HepG2 (cell line): ENCODE measurements around the gene COL18A1. TPM values are rescaled to one million over a fixed set of nuclear protein-coding genes. Genes with fewer than 3 reads are reported as not detected.

Source experiments
- ATAC-seq: fragments of 200-7000 bp; cut with Tn5 transposase; 3 replicates; pipeline ENCODE4 v1.9.1; 2020; ENCODE audit warnings: mild to moderate bottlenecking, moderate library complexity
- BruUV-seq: library from RNA; stranded (reverse); fragments of 400-500 nt; replicated peaks from 2 replicates; lab custom pipeline; 2021; lab: Mats Ljungman, UMichigan
- CTCF ChIA-PET: fragments of 300-600 bp; formaldehyde crosslinking; extraction: SDS; loops from one replicate; lab custom pipeline; 2021; ENCODE audit warnings: low total read pairs, inconsistent platforms, low intra/inter-chr PET ratio; lab: Yijun Ruan, JAX
- POLR2A ChIA-PET: fragments of 350-600 bp; sonication (Branson Sonifier 250); formaldehyde crosslinking; loops from one replicate; lab custom pipeline; 2020; ENCODE audit warnings: antibody characterized with exemption, inconsistent platforms; lab: Yijun Ruan, JAX
- DNase-seq: peaks from one replicate; pipeline ENCODE4 v3.0.0-alpha.2; 2015; ENCODE audit warnings: low spot score
- FAIRE-seq: peaks from 3 replicates; lab custom pipeline; 2011; peaks lifted over from hg19 to GRCh38; lab: Jason Lieb, UNC
- H2AFZ ChIP-seq: one replicate; pipeline ENCODE4 v1.6.1; 2011; ENCODE audit warnings: low read length, inconsistent platforms
- H3K27ac ChIP-seq: fragments of 300-600 bp; 3 replicates; pipeline ENCODE4 v1.8.0; 2011; ENCODE audit warnings: mixed run types, mild to moderate bottlenecking, mixed read lengths, low read length, inconsistent platforms; ENCODE audit not compliant: insufficient read depth; ENCODE audit errors: extremely low read length
- H3K27me3 ChIP-seq, 2 experiments: fragments of 200-600 bp in 1 of 2; 2 replicates in 1 of 2; 3 replicates in 1 of 2; pipeline versions ENCODE4 v1.6.0 to v1.8.0; 2011; ENCODE audit warnings: low read length in 2 of 2, mild to moderate bottlenecking in 2 of 2, moderate library complexity in 2 of 2, inconsistent platforms in 1 of 2; ENCODE audit not compliant: insufficient read depth in 2 of 2, control insufficient read depth in 1 of 2
- H3K36me3 ChIP-seq, 2 experiments: fragments of 200-600 bp in 1 of 2; replicated peaks in 1 of 2; 2 replicates in 1 of 2; 3 replicates in 1 of 2; pipeline versions ENCODE4 v1.5.1 to v1.8.0; 2011; ENCODE audit warnings: low read length in 2 of 2, inconsistent platforms in 1 of 2; ENCODE audit not compliant: insufficient read depth in 2 of 2, control insufficient read depth in 1 of 2
- H3K4me1 ChIP-seq: 2 replicates; pipeline ENCODE4 v1.5.1; 2012; ENCODE audit warnings: low read length, inconsistent platforms; ENCODE audit not compliant: insufficient read depth
- H3K4me2 ChIP-seq: 2 replicates; pipeline ENCODE4 v1.6.0; 2011; ENCODE audit warnings: low read depth, low read length, inconsistent platforms
- H3K4me3 ChIP-seq, 3 experiments: fragments of 200-600 bp in 1 of 3; sonication (generic), shearing (Covaris generic) in 1 of 3; replicated peaks in 1 of 3; 2 replicates each; pipeline ENCODE4 v1.5.1; 2011 to 2016; ENCODE audit warnings: low read length in 3 of 3, inconsistent platforms in 2 of 3, low read depth in 2 of 3, mild to moderate bottlenecking in 2 of 3, control low read depth in 1 of 3, mixed read lengths in 1 of 3; ENCODE audit not compliant: insufficient read depth in 1 of 3
- H3K79me2 ChIP-seq: one replicate; pipeline ENCODE4 v1.6.1; 2011; ENCODE audit warnings: low read length, inconsistent platforms; ENCODE audit not compliant: insufficient read depth
- H3K9ac ChIP-seq: 2 replicates; pipeline ENCODE4 v1.6.0; 2011; ENCODE audit warnings: mild to moderate bottlenecking, low read depth, low read length, inconsistent platforms; ENCODE audit not compliant: insufficient read depth
- H3K9me3 ChIP-seq: 2 replicates; pipeline ENCODE4 v1.5.1; 2012; ENCODE audit warnings: mild to moderate bottlenecking, low read length
- H4K20me1 ChIP-seq: 2 replicates; pipeline ENCODE4 v1.6.0; 2011; ENCODE audit warnings: inconsistent platforms, mild to moderate bottlenecking, low read length, moderate library complexity; ENCODE audit not compliant: insufficient read depth
- FOXA1 ChIP-seq, 2 experiments: fragments of 450-650 bp in 1 of 2; sonication (generic) in 1 of 2; formaldehyde crosslinking in 1 of 2; IDR thresholded peaks; 2 replicates each; pipeline versions ENCODE4 v1.4.0 to v1.6.1; 2016 to 2020; ENCODE audit warnings: missing genetic modification reagents in 1 of 2
- MBD4 ChIP-seq: IDR thresholded peaks from 2 replicates; pipeline ENCODE4 v1.6.1; 2012; ENCODE audit warnings: low read length, inconsistent platforms, borderline replicate concordance
- SIN3A ChIP-seq: IDR thresholded peaks from 2 replicates; pipeline ENCODE4 v1.6.1; 2011; ENCODE audit warnings: low read depth, mild to moderate bottlenecking, control low read depth, low read length, borderline replicate concordance
- TEAD2 ChIP-seq: sonication (generic); formaldehyde crosslinking; IDR thresholded peaks from 2 replicates; pipeline ENCODE4 v1.9.0; 2021; ENCODE audit warnings: missing genetic modification reagents
- ZFAT ChIP-seq: sonication (generic); formaldehyde crosslinking; conservative IDR thresholded peaks from 2 replicates; pipeline ENCODE4 v1.8.1; 2023; ENCODE audit warnings: missing genetic modification reagents, inconsistent platforms
- ZFP82 ChIP-seq: sonication (generic); formaldehyde crosslinking; IDR thresholded peaks from 2 replicates; pipeline ENCODE4 v1.5.1; 2020; ENCODE audit warnings: mild to moderate bottlenecking, missing genetic modification reagents, borderline replicate concordance
- ZNF33A ChIP-seq: sonication (generic); formaldehyde crosslinking; IDR thresholded peaks from 2 replicates; pipeline ENCODE4 v1.5.1; 2020; ENCODE audit warnings: missing genetic modification reagents, mild to moderate bottlenecking, moderate library complexity, borderline replicate concordance
- ZNF7 ChIP-seq: IDR thresholded peaks from 2 replicates; pipeline ENCODE4 v1.6.1; 2016; ENCODE audit warnings: missing biosample characterization, missing genetic modification reagents
- WGBS: methylation state at CpG from one replicate; pipeline ENCODE4 v1.1.6; 2017; ENCODE audit warnings: low lambda C conversion rate; 5-methylcytosine and 5-hydroxymethylcytosine counted together
- in situ Hi-C: cut with HindIII; loops from 2 replicates; pipeline ENCODE4 v1.10.0; 2017; ENCODE audit warnings: low pct_unique_long_range_greater_than_20kb; ENCODE audit not compliant: extremely low pct_ligation_motif_present
- intact Hi-C: fragments of 100-400 bp; cut with micrococcal nuclease; formaldehyde crosslinking; loops from one replicate; pipeline ENCODE4 v1.10.0; 2022; ENCODE audit not compliant: unreplicated experiment
- polyA plus RNA-seq, 8 experiments: library from polyadenylated mRNA; depleted of rRNA in 3 of 8; stranded (reverse) in 7 of 8; unstranded in 1 of 8; fragments of >200 nt; fragmentation: Illumina TruSeq in 4 of 8; extraction: Trizol in 4 of 8; gene quantifications; 2 replicates each; pipeline versions ENCODE4 v1.2.1 to v1.2.3, GENCODE V29; 2011 to 2016; ENCODE audit warnings: low read depth in 4 of 8, missing spikeins in 1 of 8, mixed read lengths in 1 of 8; ENCODE audit not compliant: insufficient read depth in 1 of 8
- total RNA-seq, 5 experiments: library from RNA; depleted of rRNA; stranded (reverse); fragments of >200 nt; fragmentation: Illumina TruSeq; extraction: Trizol; gene quantifications; 2 replicates each; pipeline ENCODE4 v1.2.3, GENCODE V29; 2016; ENCODE audit warnings: low read depth in 1 of 5
- TF ChIP-seq, protein P1 (sequence below): sonication (generic); formaldehyde crosslinking; IDR thresholded peaks from 2 replicates; pipeline ENCODE4 v1.8.0; 2022; ENCODE audit warnings: missing genetic modification reagents, mild to moderate bottlenecking, inconsistent platforms, borderline replicate concordance
- TF ChIP-seq, protein P2 (sequence below): sonication (generic); formaldehyde crosslinking; IDR thresholded peaks from 2 replicates; pipeline ENCODE4 v1.4.0; 2020; ENCODE audit warnings: missing genetic modification reagents, mild to moderate bottlenecking, borderline replicate concordance

The COL18A1 gene
- total and polyA plus RNA-seq, 2 of the 13 experiments (the other 11 are each of a cell fraction or from before 2014, with no cell fraction given) = 79.0 to 102 TPM

DNA sequence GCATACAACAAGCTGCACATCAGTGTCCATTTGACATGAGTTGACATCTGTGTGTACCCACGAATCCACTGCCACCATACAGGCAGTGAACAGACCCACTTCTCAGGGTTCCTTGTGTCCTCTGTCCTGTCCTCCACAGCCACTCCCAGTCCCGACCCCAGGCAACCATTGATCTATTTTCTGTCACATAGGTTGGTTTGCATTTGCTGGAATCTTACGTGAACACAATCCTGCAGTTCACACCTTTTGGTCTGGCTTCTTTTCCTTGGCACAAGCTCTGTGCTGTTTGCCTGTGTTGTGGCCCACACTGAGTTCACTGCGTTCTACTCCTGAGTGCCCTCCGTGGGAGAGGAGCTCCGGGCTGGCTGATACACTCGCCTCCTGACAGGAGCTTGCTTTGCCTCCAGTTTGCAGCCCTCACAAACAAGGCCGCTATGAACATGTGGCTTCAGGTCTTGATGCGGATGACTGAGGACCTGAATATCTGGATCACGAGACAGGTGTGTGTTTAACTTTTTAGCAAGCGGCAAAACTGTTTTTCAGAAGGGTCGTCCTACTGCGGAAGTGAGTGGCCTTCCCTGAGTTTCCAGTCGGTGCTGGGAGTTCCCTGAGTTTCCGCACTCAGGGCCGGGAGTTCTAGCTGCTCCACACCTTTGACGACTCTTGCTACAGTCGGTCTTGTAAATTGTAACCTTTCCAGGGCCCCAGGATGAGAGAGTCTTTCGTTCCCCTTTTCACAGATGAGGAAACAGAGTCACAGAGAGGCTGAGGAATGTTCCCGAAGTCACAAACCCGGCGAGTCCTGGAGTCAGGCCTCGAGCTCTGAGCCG is 13.0 kb upstream of the COL18A1 start:
- no peaks in the 10 kb centered on the region for H4K20me1 ChIP-seq
- no peak overlapping the region for H3K4me3 ChIP-seq
- in situ Hi-C loops (no loop called here), intact Hi-C loops (no loop called here)
- H3K4me2 ChIP-seq = no peak overlapping the region
- WGBS = 48% methylated on average over 22 of the region's 24 CpGs
- no peaks in the 10 kb centered on the region for H3K9me3 ChIP-seq
- BruUV-seq = no TSS peak
- no peak for DNase-seq
- FAIRE-seq = no peak
- H3K9ac ChIP-seq = no peak overlapping the region
- no peak overlapping the region for H3K27ac ChIP-seq
- CTCF ChIA-PET = no interaction called here
- peaks cover 11 to 85% of the 10 kb centered on the region in 2 experiments; a peak in 4 of 5 replicates for H3K27me3 ChIP-seq
- no peaks in the 10 kb centered on the region for H3K79me2 ChIP-seq
- no peak for ATAC-seq
- POLR2A ChIA-PET = no interaction called here
- peaks cover 35% of the 10 kb centered on the region for H3K4me1 ChIP-seq
- H3K36me3 ChIP-seq = no peaks in the 10 kb centered on the region
- TF ChIP-seq ZNF7 (CRISPR knock-in tag) = peak; percentile 77
- TF ChIP-seq ZNF33A (CRISPR knock-in tag) = no peak
- TF ChIP-seq, all 625 proteins: peak for 1
- no peak overlapping the region for H2AFZ ChIP-seq

DNA sequence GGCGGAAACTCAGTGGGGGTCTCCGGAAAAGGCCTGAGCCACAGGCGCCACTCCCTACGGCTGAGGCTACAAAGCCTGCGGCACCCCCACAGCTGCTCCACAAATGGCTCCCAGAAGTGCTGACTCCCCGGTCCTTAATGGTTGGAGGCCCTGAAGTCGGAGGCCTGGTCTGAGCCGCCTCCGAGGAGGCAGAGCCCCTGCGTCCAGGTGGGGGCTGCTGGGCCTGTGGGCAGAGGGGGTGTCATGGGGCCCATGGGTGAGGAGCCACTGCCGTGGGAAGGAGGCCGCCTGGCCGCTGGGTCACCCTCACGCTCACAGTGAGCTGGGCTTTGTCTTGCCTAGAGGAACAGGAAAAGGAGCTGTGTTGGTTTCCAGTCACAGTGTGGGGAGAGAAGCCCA is 12.4 kb upstream of the COL18A1 start:
- ChIA-PET POLR2A (no interaction called here), CTCF (no interaction called here)
- FAIRE-seq (no peak), ATAC-seq (no peak), DNase-seq (no peak)
- Histone ChIP-seq H3K4me2 (no peak overlapping the region), H4K20me1 (no peaks in the 10 kb centered on the region), H3K27ac (no peak overlapping the region), H3K4me3 (no peak overlapping the region), H3K4me1 (peaks cover 29% of the 10 kb centered on the region), H3K9me3 (no peaks in the 10 kb centered on the region), H2AFZ (no peak overlapping the region), H3K79me2 (no peaks in the 10 kb centered on the region), H3K36me3 (no peaks in the 10 kb centered on the region), H3K27me3 (peaks cover 11 to 84% of the 10 kb centered on the region in 2 experiments; a peak in 4 of 5 replicates), H3K9ac (no peak overlapping the region)
- 79% methylated on average over 5 of the region's 14 CpGs for WGBS
- intact Hi-C loops (no loop called here), in situ Hi-C loops (no loop called here)
- no TSS peak for BruUV-seq
- TF ChIP-seq TEAD2 (CRISPR knock-in tag) (no peak), FOXA1 (IDR thresholded peaks at IDR 0.05) (no peak), FOXA1 (CRISPR knock-in tag; IDR thresholded peaks at IDR 0.05) (no peak), ZFP82 (CRISPR knock-in tag) (no peak), SIN3A (no peak), MBD4 (no peak), ZFAT (CRISPR knock-in tag) (no peak)
- TF ChIP-seq, protein P1, sequence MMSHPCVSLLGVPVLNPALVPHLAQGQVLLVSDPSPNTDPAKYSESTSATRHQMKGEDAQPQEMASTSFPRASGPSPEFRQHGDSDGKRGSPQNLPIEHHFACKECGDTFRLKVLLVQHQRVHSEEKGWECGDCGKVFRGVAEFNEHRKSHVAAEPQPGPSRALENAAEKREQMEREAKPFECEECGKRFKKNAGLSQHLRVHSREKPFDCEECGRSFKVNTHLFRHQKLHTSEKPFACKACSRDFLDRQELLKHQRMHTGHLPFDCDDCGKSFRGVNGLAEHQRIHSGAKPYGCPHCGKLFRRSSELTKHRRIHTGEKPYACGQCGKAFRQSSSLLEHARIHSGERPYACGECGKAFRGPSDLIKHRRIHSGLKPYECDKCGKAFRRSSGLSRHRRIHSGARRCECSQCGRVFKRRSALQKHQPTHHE = no peak
- TF ChIP-seq, protein P2, sequence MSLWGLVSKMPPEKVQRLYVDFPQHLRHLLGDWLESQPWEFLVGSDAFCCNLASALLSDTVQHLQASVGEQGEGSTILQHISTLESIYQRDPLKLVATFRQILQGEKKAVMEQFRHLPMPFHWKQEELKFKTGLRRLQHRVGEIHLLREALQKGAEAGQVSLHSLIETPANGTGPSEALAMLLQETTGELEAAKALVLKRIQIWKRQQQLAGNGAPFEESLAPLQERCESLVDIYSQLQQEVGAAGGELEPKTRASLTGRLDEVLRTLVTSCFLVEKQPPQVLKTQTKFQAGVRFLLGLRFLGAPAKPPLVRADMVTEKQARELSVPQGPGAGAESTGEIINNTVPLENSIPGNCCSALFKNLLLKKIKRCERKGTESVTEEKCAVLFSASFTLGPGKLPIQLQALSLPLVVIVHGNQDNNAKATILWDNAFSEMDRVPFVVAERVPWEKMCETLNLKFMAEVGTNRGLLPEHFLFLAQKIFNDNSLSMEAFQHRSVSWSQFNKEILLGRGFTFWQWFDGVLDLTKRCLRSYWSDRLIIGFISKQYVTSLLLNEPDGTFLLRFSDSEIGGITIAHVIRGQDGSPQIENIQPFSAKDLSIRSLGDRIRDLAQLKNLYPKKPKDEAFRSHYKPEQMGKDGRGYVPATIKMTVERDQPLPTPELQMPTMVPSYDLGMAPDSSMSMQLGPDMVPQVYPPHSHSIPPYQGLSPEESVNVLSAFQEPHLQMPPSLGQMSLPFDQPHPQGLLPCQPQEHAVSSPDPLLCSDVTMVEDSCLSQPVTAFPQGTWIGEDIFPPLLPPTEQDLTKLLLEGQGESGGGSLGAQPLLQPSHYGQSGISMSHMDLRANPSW = no peak
